K562 (cell line): Measurements from ENCODE around the gene KCNQ5. TPM values are rescaled to one million over a fixed set of nuclear protein-coding genes. Genes with fewer than 3 reads are reported as not detected.

Source experiments
- ATAC-seq: fragments of 200-7000 bp; cut with Tn5 transposase; 3 replicates; pipeline ENCODE4 v1.9.1; 2020; ENCODE audit warnings: moderate library complexity
- BruUV-seq: library from RNA; stranded (reverse); fragments of 400-500 nt; replicated peaks from 2 replicates; lab custom pipeline; 2021; lab: Mats Ljungman, UMichigan
- CTCF ChIA-PET: fragments of 300-600 bp; formaldehyde crosslinking; extraction: SDS; loops from one replicate; lab custom pipeline; 2021; ENCODE audit warnings: low intra/inter-chr PET ratio; lab: Yijun Ruan, JAX
- POLR2A ChIA-PET: fragments of 300-600, 350-650 bp; sonication (Branson Sonifier 250); formaldehyde crosslinking; extraction: SDS; loops from one replicate; lab custom pipeline; 2021; ENCODE audit warnings: antibody characterized with exemption, inconsistent platforms; lab: Yijun Ruan, JAX
- DNase-seq, 4 experiments: peaks; one replicate each; pipeline versions ENCODE4 v3.0.0 to v3.0.0-alpha.2; 2011 to 2018; ENCODE audit warnings: low spot score in 3 of 4, mixed read lengths in 3 of 4; ENCODE audit errors: extremely low read depth in 1 of 4
- FAIRE-seq: peaks from 2 replicates; lab custom pipeline; 2011; peaks lifted over from hg19 to GRCh38; lab: Jason Lieb, UNC
- H2AFZ ChIP-seq: 2 replicates; pipeline ENCODE4 v1.6.0; 2011; ENCODE audit warnings: low read depth, low read length, control low read depth, inconsistent platforms
- H3K27ac ChIP-seq: fragments of 200-600 bp; 3 replicates; pipeline ENCODE4 v1.8.0; 2011; ENCODE audit warnings: low read depth, mild to moderate bottlenecking, control low read depth, inconsistent platforms, low read length, moderate library complexity, mixed read lengths; ENCODE audit errors: extremely low read depth
- H3K27me3 ChIP-seq, 2 experiments: fragments of 300-600 bp in 1 of 2; 2 replicates in 1 of 2; 3 replicates in 1 of 2; pipeline versions ENCODE4 v1.6.0 to v1.8.0; 2011; ENCODE audit warnings: inconsistent platforms in 2 of 2, low read length in 2 of 2, mild to moderate bottlenecking in 1 of 2, mixed read lengths in 1 of 2, moderate library complexity in 1 of 2; ENCODE audit not compliant: control insufficient read depth in 2 of 2, insufficient read depth in 2 of 2
- H3K36me3 ChIP-seq: fragments of 300-600 bp; 3 replicates; pipeline ENCODE4 v1.8.0; 2011; ENCODE audit warnings: mild to moderate bottlenecking, low read length, inconsistent platforms; ENCODE audit not compliant: control insufficient read depth, insufficient read depth
- H3K4me1 ChIP-seq, 2 experiments: fragments of 200-600 bp in 1 of 2; replicated peaks in 1 of 2; 2 replicates in 1 of 2; 3 replicates in 1 of 2; pipeline versions ENCODE4 v1.5.1 to v1.8.0; 2011; ENCODE audit warnings: inconsistent platforms in 2 of 2, low read length in 2 of 2, mild to moderate bottlenecking in 1 of 2, mixed read lengths in 1 of 2, moderate library complexity in 1 of 2; ENCODE audit not compliant: control insufficient read depth in 2 of 2, insufficient read depth in 2 of 2
- H3K4me2 ChIP-seq: 2 replicates; pipeline ENCODE4 v1.6.1; 2011; ENCODE audit warnings: low read length, control low read depth, inconsistent platforms, mixed read lengths; ENCODE audit not compliant: insufficient read depth
- H3K4me3 ChIP-seq: fragments of 200-600 bp; sonication (generic), shearing (Covaris generic); 2 replicates; pipeline ENCODE4 v1.5.1; 2016; ENCODE audit warnings: control low read depth, inconsistent platforms
- H3K79me2 ChIP-seq: fragments of 200-600 bp; 3 replicates; pipeline ENCODE4 v1.8.0; 2011; ENCODE audit warnings: low read length, inconsistent platforms; ENCODE audit not compliant: control insufficient read depth, insufficient read depth
- H3K9ac ChIP-seq, 2 experiments: 2 replicates each; pipeline versions ENCODE4 v1.6.0 to v1.6.1; 2011; ENCODE audit warnings: low read depth in 2 of 2, low read length in 2 of 2, control low read depth in 1 of 2, inconsistent platforms in 1 of 2, mild to moderate bottlenecking in 1 of 2, mixed read lengths in 1 of 2; ENCODE audit not compliant: insufficient read depth in 1 of 2
- H3K9me1 ChIP-seq: one replicate; pipeline ENCODE4 v1.6.0; 2011; ENCODE audit warnings: inconsistent platforms, mild to moderate bottlenecking, low read length, moderate library complexity; ENCODE audit not compliant: control insufficient read depth, insufficient read depth
- H3K9me3 ChIP-seq: replicated peaks from 2 replicates; pipeline ENCODE4 v1.5.1; 2011; ENCODE audit warnings: low read depth, low read length, inconsistent platforms; ENCODE audit not compliant: control insufficient read depth, insufficient read depth
- H4K20me1 ChIP-seq: replicated peaks from 2 replicates; pipeline ENCODE4 v1.6.1; 2011; ENCODE audit warnings: low read length, inconsistent platforms, mixed read lengths; ENCODE audit not compliant: control insufficient read depth, insufficient read depth
- E2F5 ChIP-seq: sonication (generic); formaldehyde crosslinking; IDR thresholded peaks from 2 replicates; pipeline ENCODE4 v1.8.0; 2022; ENCODE audit warnings: mild to moderate bottlenecking, missing genetic modification reagents
- EP400 ChIP-seq: fragments of 450-650 bp; IDR thresholded peaks from 2 replicates; pipeline ENCODE4 v1.6.1; 2017; ENCODE audit warnings: antibody characterized with exemption, mild to moderate bottlenecking, moderate library complexity
- ETS2 ChIP-seq: IDR thresholded peaks from 2 replicates; pipeline ENCODE4 v1.6.1; 2016; ENCODE audit warnings: borderline replicate concordance, missing genetic modification characterization, mild to moderate bottlenecking, moderate library complexity, missing compliant biosample characterization; ENCODE audit not compliant: poor library complexity, severe bottlenecking
- FOXM1 ChIP-seq, 2 experiments: fragments of 450-650 bp in 1 of 2; sonication (generic) in 1 of 2; formaldehyde crosslinking in 1 of 2; IDR thresholded peaks; 2 replicates each; pipeline versions ENCODE4 v1.6.1 to v1.9.0; 2017 to 2022; ENCODE audit warnings: low read depth in 2 of 2, mild to moderate bottlenecking in 2 of 2, missing genetic modification reagents in 1 of 2, moderate library complexity in 1 of 2
- IRF2 ChIP-seq: sonication (generic); formaldehyde crosslinking; IDR thresholded peaks from 2 replicates; pipeline ENCODE4 v1.8.1; 2022; ENCODE audit warnings: mild to moderate bottlenecking, missing genetic modification reagents
- KDM1A ChIP-seq, 2 experiments: fragments of 450-650 bp; IDR thresholded peaks; 2 replicates each; pipeline ENCODE4 v1.6.1; 2016; ENCODE audit warnings: mild to moderate bottlenecking in 2 of 2
- NR3C1 ChIP-seq: sonication (generic); formaldehyde crosslinking; IDR thresholded peaks from 2 replicates; pipeline ENCODE4 v1.8.1; 2022; ENCODE audit warnings: missing genetic modification reagents
- RBBP5 ChIP-seq: fragments of 200-600 bp; sonication (generic); IDR thresholded peaks from 2 replicates; pipeline ENCODE4 v1.6.1; 2012; ENCODE audit warnings: borderline replicate concordance, mild to moderate bottlenecking, low read length, control low read depth, inconsistent platforms; ENCODE audit not compliant: insufficient read depth, poor library complexity, severe bottlenecking
- STAG1 ChIP-seq: sonication (generic); formaldehyde crosslinking; IDR thresholded peaks from 2 replicates; pipeline ENCODE4 v1.5.0; 2020; ENCODE audit warnings: missing genetic modification reagents, borderline replicate concordance
- TCF7 ChIP-seq: sonication (generic); IDR thresholded peaks from 2 replicates; pipeline ENCODE4 v1.6.1; 2016; ENCODE audit warnings: antibody characterized with exemption, borderline replicate concordance
- TEAD4 ChIP-seq, 2 experiments: sonication (generic) in 1 of 2; formaldehyde crosslinking in 1 of 2; IDR thresholded peaks; 2 replicates each; pipeline versions ENCODE4 v1.6.1 to v1.8.0; 2012 to 2022; ENCODE audit warnings: borderline replicate concordance in 1 of 2, inconsistent platforms in 1 of 2, low read length in 1 of 2, mild to moderate bottlenecking in 1 of 2, missing genetic modification reagents in 1 of 2
- ZFPM2 ChIP-seq: fragments of 250-450 bp; sonication (Bioruptor Pico); IDR thresholded peaks from 2 replicates; pipeline ENCODE4 v1.5.1; 2022; ENCODE audit warnings: mild to moderate bottlenecking
- ZNF217 ChIP-seq: sonication (generic); formaldehyde crosslinking; IDR thresholded peaks from 2 replicates; pipeline ENCODE4 v1.8.0; 2022; ENCODE audit warnings: mild to moderate bottlenecking, missing genetic modification reagents
- ZNF592 ChIP-seq: fragments of 450-650 bp; IDR thresholded peaks from 2 replicates; pipeline ENCODE4 v1.6.1; 2017; ENCODE audit warnings: antibody characterized with exemption, mild to moderate bottlenecking
- WGBS: fragments of 100-300 bp; shearing (Covaris generic); methylation state at CpG from one replicate; pipeline ENCODE4 v1.1.6; 2016; ENCODE audit warnings: low coverage, mixed read lengths; ENCODE audit not compliant: insufficient coverage; ENCODE audit errors: missing lambda C conversion rate; 5-methylcytosine and 5-hydroxymethylcytosine counted together
- in situ Hi-C: fragments of 300-500 bp; cut with MboI; formaldehyde crosslinking; loops from 4 replicates; pipeline ENCODE4 v1.15.0; 2018; ENCODE audit warnings: inconsistent platforms, mixed read lengths
- intact Hi-C: fragments of 100-400 bp; cut with micrococcal nuclease; formaldehyde crosslinking; loops from 2 replicates; pipeline ENCODE4 v1.14.2; 2022
- polyA plus RNA-seq, 8 experiments: library from polyadenylated mRNA; depleted of rRNA in 4 of 8; stranded (reverse) in 5 of 8; unstranded in 3 of 8; fragments of >200 nt; fragmentation: Nextera tagmentation in 2 of 8; fragmentation: Illumina TruSeq in 1 of 8; extraction: Ambion mirVana in 2 of 8; extraction: Trizol in 1 of 8; gene quantifications; 2 replicates each; pipeline versions ENCODE4 v1.2.1 to v1.2.3, GENCODE V29; 2011 to 2014; ENCODE audit warnings: inconsistent platforms in 1 of 8, missing spikeins in 1 of 8
- total RNA-seq, 7 experiments: library from RNA; depleted of rRNA in 6 of 7; stranded (reverse); fragments of >200 nt in 6 of 7; fragmentation: Illumina TruSeq in 2 of 7; extraction: Trizol in 2 of 7; gene quantifications; 2 replicates each; pipeline versions ENCODE4 v1.2.1 to v1.2.3, GENCODE V29; 2011 to 2021; ENCODE audit warnings: low replicate concordance in 1 of 7

KCNQ5 gene
- total and polyA plus RNA-seq, 9 of the 15 experiments (the other 6 are each of a cell fraction or from before 2014, with no cell fraction given): 0.31 to 5.9 (median 2.6) TPM

GRCh38 chr6:72622094-72622940 is 453 bp downstream of the KCNQ5 start:
- no peaks in the 10 kb centered on the region for H3K9me3 ChIP-seq
- in situ Hi-C loops (loop anchor here (10.0 kb wide), 1 partner anchor 512 kb away; no protein-coding TSS in a partner anchor), intact Hi-C loops (loop anchor here (5.0 kb wide), 2 partner anchors 60 to 360 kb away; no protein-coding TSS in a partner anchor)
- 25% methylated on average over 37 of the region's 89 CpGs for WGBS
- peak overlapping the region; percentile 77 for H3K27ac ChIP-seq
- no peaks in the 10 kb centered on the region for H3K9me1 ChIP-seq
- peak overlapping the region; percentile 93 for H2AFZ ChIP-seq
- peak overlapping the region; percentile 77 to 94 for H3K9ac ChIP-seq
- BruUV-seq: no TSS peak
- FAIRE-seq: no peak
- no peaks in the 10 kb centered on the region for H3K27me3 ChIP-seq
- H3K79me2 ChIP-seq: peaks cover 42% of the 10 kb centered on the region
- ATAC-seq: peak; percentile 58
- peak overlapping the region; percentile 49 for H3K4me3 ChIP-seq
- ChIA-PET POLR2A (interaction anchor here (0.6 kb wide), 1 partner anchor 704 kb away, joined by 3 read pairs; no protein-coding TSS in a partner anchor), CTCF (interaction anchor here (0.6 to 1.0 kb wide), 2 partner anchors 12 to 41 kb away, joined by 3 to 4 read pairs; no protein-coding TSS in a partner anchor)
- H4K20me1 ChIP-seq: no peaks in the 10 kb centered on the region
- H3K4me1 ChIP-seq: peaks cover 19 to 33% of the 10 kb centered on the region in 2 experiments; a peak in 4 of 5 replicates
- DNase-seq: peak; percentile 49 to 60 (median 50)
- H3K4me2 ChIP-seq: peak overlapping the region; percentile 82
- no peaks in the 10 kb centered on the region for H3K36me3 ChIP-seq
- no peak for TF ChIP-seq STAG1 (CRISPR knock-in tag)
- TF ChIP-seq ZNF217 (CRISPR knock-in tag): 0 out of 2 replicates have a peak, but pooled peaks have one; percentile 43
- peak; percentile 56 for TF ChIP-seq RBBP5
- peak; percentile 85 for TF ChIP-seq IRF2 (CRISPR knock-in tag)
- no peak for TF ChIP-seq FOXM1 (IDR thresholded peaks at IDR 0.05; ENCODE audit: low read depth)
- 0 out of 2 replicates have a peak, but pooled peaks have one; percentile 16 for TF ChIP-seq FOXM1 (CRISPR knock-in tag; IDR thresholded peaks at IDR 0.05; ENCODE audit: low read depth)
- TF ChIP-seq TCF7: no peak
- no peak for TF ChIP-seq ZFPM2 (CRISPR knock-in tag)
- peak; percentile 84; the same call in 1 of the 2 replicates for TF ChIP-seq EP400
- TF ChIP-seq TEAD4 (IDR thresholded peaks at IDR 0.05; ENCODE audit: low read length): no peak
- TF ChIP-seq TEAD4 (CRISPR knock-in tag; IDR thresholded peaks at IDR 0.05; ENCODE audit: borderline replicate concordance): peak; percentile 87; the same call in 1 of the 2 replicates
- no peak for TF ChIP-seq KDM1A (IDR thresholded peaks at IDR 0.05)
- TF ChIP-seq NR3C1 (CRISPR knock-in tag): peak; percentile 83
- TF ChIP-seq E2F5 (CRISPR knock-in tag): 0 out of 2 replicates have a peak, but pooled peaks have one; percentile 45
- peak; percentile 45; the same call in 1 of the 2 replicates for TF ChIP-seq ZNF592
- TF ChIP-seq ETS2: no peak
